ENCODE data around the gene TMEM203. TPM values are rescaled to one million over a fixed set of nuclear protein-coding genes. Genes with fewer than 3 reads are reported as not detected.
A peak's percentile ranks its signal among the peaks of the same experiment; 100 is the strongest.

The TMEM203 gene
- total and polyA plus RNA-seq, 4 donors, result 19.9 to 27.5 (median 21.5) TPM

GRCh38 chr9:137200311-137201204 lies 4.9 kb downstream of the TMEM203 start, which contains the start of gene TPRN:
Gene TPRN, minus strand, starts transcription at chr9:137200741. Its CDS starts 30 bp downstream, at chr9:137200711.
- no peaks in the 10 kb centered on the region for H3K9me3 ChIP-seq (ENCODE audit: control insufficient read depth in 4 of 4, low read length in 3 of 4)
- TF ChIP-seq HNF4A (conservative IDR thresholded peaks at IDR 0.05), result peak; percentile 90 to 98
- TF ChIP-seq RXRA (IDR thresholded peaks at IDR 0.05), result peak; percentile 79 to 90
- TF ChIP-seq EGR1 (IDR thresholded peaks at IDR 0.05; ENCODE audit: low read depth in 2 of 2), result peak in 1 of 2 donors; percentile 61
- TF ChIP-seq GABPA (IDR thresholded peaks at IDR 0.05 in 1 of 2, conservative IDR thresholded peaks at IDR 0.05 in 1 of 2), result peak in 1 of 2 donors; percentile 87
- TF ChIP-seq CTCF (IDR thresholded peaks at IDR 0.05; ENCODE audit: low read depth, low read length, missing input control), result no peak
- no peak for TF ChIP-seq JUND (IDR thresholded peaks at IDR 0.05)
- TF ChIP-seq RAD21 (IDR thresholded peaks at IDR 0.05), result peak in 1 of 2 donors; percentile 19
- TF ChIP-seq REST (IDR thresholded peaks at IDR 0.05), result peak; percentile 85
- peak; percentile 88 for TF ChIP-seq NR2F2 (IDR thresholded peaks at IDR 0.05)
- peak; percentile 81 for TF ChIP-seq HNF4G (IDR thresholded peaks at IDR 0.05)
- peak; percentile 89 for TF ChIP-seq YY1 (IDR thresholded peaks at IDR 0.05)
- TF ChIP-seq SP1 (IDR thresholded peaks at IDR 0.05), result peak; percentile 97
- TF ChIP-seq ZBTB33 (IDR thresholded peaks at IDR 0.05), result peak; percentile 33
- peak; percentile 59 for TF ChIP-seq MAX (IDR thresholded peaks at IDR 0.05)
- TF ChIP-seq FOXA1 (IDR thresholded peaks at IDR 0.05), result no peak
- no peak for TF ChIP-seq TAF1 (conservative IDR thresholded peaks at IDR 0.05)
- H3K27me3 ChIP-seq (ENCODE audit: control insufficient read depth in 4 of 4, insufficient read depth in 4 of 4, low read length in 3 of 4), result no peaks in the 10 kb centered on the region
- H3K9ac ChIP-seq (ENCODE audit: low read depth in 1 of 2, low read length in 2 of 2), result peak within 1 kb of the TSS; percentile 30 to 40
- under 1% methylated on average over 117 of the region's 118 CpGs for WGBS
- H3K27ac ChIP-seq (ENCODE audit: low read depth in 1 of 2, low read length in 2 of 2), result peak within 1 kb of the TSS; percentile 58 to 87
- peaks cover 30 to 84% (median 73%) of the 10 kb centered on the region in 4 donors for H3K4me1 ChIP-seq (ENCODE audit: control insufficient read depth in 4 of 4, insufficient read depth in 4 of 4, low read length in 3 of 4)
- peak within 1 kb of the TSS; percentile 66 to 90 (median 83) for H3K4me3 ChIP-seq (ENCODE audit: low read depth in 1 of 3, low read length in 3 of 3)
- peak; percentile 98 for DNase-seq (ENCODE audit: low spot score)
- H3K36me3 ChIP-seq (ENCODE audit: control insufficient read depth in 4 of 4, insufficient read depth in 3 of 4, low read depth in 1 of 4, low read length in 3 of 4), result no peaks in the 10 kb centered on the region
